ENCODE measurements around the gene CCDC124. TPM values are rescaled to one million over a fixed set of nuclear protein-coding genes. Genes with fewer than 3 reads are reported as not detected.

Gene CCDC124
- total and polyA plus RNA-seq, 2 of the 4 experiments (the other 2 are of a cell fraction), result 30.1 to 112 TPM

- Histone ChIP-seq H3K4me3 (ENCODE audit: insufficient read depth, low read depth, low read length) (no peak overlapping the region), H2BK120ac (ENCODE audit: low read depth, low read length) (no peak overlapping the region), H3K4me1 (ENCODE audit: control insufficient read depth, insufficient read depth, low read length) (no peaks in the 10 kb centered on the region), H3K36me3 (ENCODE audit: control insufficient read depth, insufficient read depth, low read length) (no peaks in the 10 kb centered on the region), H3K4me2 (ENCODE audit: low read depth, low read length) (no peak overlapping the region), H2AFZ (replicated peaks; ENCODE audit: low read length, poor library complexity) (peak overlapping the region; percentile 56), H2BK20ac (ENCODE audit: low read depth, low read length) (no peak overlapping the region), H3K9me3 (ENCODE audit: control insufficient read depth, insufficient read depth, low read length) (peaks cover 3% of the 10 kb centered on the region; the same call in 1 of the 2 replicates), H3K4ac (ENCODE audit: low read depth, low read length) (no peak overlapping the region), H2BK15ac (ENCODE audit: low read depth, low read length) (no peak overlapping the region), H3K9ac (ENCODE audit: low read depth, low read length) (no peak overlapping the region), H3K9me1 (ENCODE audit: insufficient read depth, low read length) (no peaks in the 10 kb centered on the region), H3K27me3 (ENCODE audit: control insufficient read depth, insufficient read depth, low read length) (peaks cover 61% of the 10 kb centered on the region), H4K20me1 (ENCODE audit: insufficient read depth, low read length) (no peaks in the 10 kb centered on the region), H3K27ac (ENCODE audit: insufficient read depth, low read length) (no peak overlapping the region), H3K23ac (ENCODE audit: low read depth, low read length) (no peak overlapping the region), H4K91ac (ENCODE audit: insufficient read depth, low read depth, low read length) (no peak overlapping the region), H2BK5ac (ENCODE audit: low read depth, low read length, poor library complexity, severe bottlenecking) (no peak overlapping the region), H3K18ac (ENCODE audit: low read depth, low read length) (no peak overlapping the region), H3K56ac (ENCODE audit: extremely low read depth, insufficient read depth, low read length) (no peak overlapping the region), H2AK5ac (ENCODE audit: low read depth, low read length) (no peak overlapping the region), H3K14ac (replicated peaks; ENCODE audit: low read depth, low read length) (no peak overlapping the region), H3K79me1 (ENCODE audit: low read depth in 1 of 2, low read length in 2 of 2) (no peaks in the 10 kb centered on the region), H2AK9ac (replicated peaks; ENCODE audit: low read depth, low read length, poor library complexity) (no peak overlapping the region), H4K8ac (ENCODE audit: low read depth in 2 of 2, low read length in 2 of 2) (no peak overlapping the region), H4K5ac (ENCODE audit: low read depth, low read length) (no peak overlapping the region)
- ChIA-PET CTCF (no interaction called here), POLR2A (ENCODE audit: unreplicated experiment) (interaction anchor here (0.5 kb wide), 1 partner anchor 9 kb away, joined by 4 read pairs; no protein-coding TSS in a partner anchor)
- in situ Hi-C loops (cut with MboI; ENCODE audit: low sequenced_read_pairs) (no loop called here), intact Hi-C loops (cut with micrococcal nuclease) (no loop called here), dilution Hi-C loops (cut with HindIII; ENCODE audit: low sequenced_read_pairs, unreplicated experiment) (no loop called here)
- no peak for DNase-seq
- no TSS peak for BruUV-seq (replicated peaks)
- no peak for ATAC-seq (ENCODE audit: low read depth)
- TF ChIP-seq MXI1 (IDR thresholded peaks at IDR 0.05; ENCODE audit: borderline replicate concordance, low read depth, low read length) (no peak), USF2 (IDR thresholded peaks at IDR 0.05; ENCODE audit: low read depth, low read length) (no peak), CHD1 (IDR thresholded peaks at IDR 0.05; ENCODE audit: low read depth, low read length) (no peak), POLR2A (IDR thresholded peaks at IDR 0.05; ENCODE audit: low read depth, low read length) (no peak)
- WGBS, 2 experiments (ENCODE audit: extremely low coverage in 2 of 2, insufficient read length in 1 of 2), result no CpG with 5 or more reads among the region's 2 CpGs
Observed at GRCh38 chr19:17966129-17966483, 33.3 kb downstream of the CCDC124 start.

All from IMR-90 (cell line).